Measurements from ENCODE around the gene CCDC186.

GRCh38 chr10:114079421-114079820 is 94.6 kb downstream of the CCDC186 start:
- TF ChIP-seq CTCF (IDR thresholded peaks at IDR 0.05; ENCODE audit: low read length) (no peak), EZH2 (optimal IDR thresholded peaks at IDR 0.05; ENCODE audit: low read depth, low read length) (no peak), EZH2phosphoT487 (IDR thresholded peaks at IDR 0.05; ENCODE audit: low read length) (no peak)

Measured in MM.1S (cell line).